AG09319 (cell line): ENCODE data around the gene OPTN.

Experiments
- DNase-seq: peaks from one replicate; pipeline ENCODE4 v3.0.0-alpha.2; 2010; ENCODE audit warnings: low read depth; ENCODE audit errors: extremely low read depth
- CTCF ChIP-seq: IDR thresholded peaks from 2 replicates; pipeline ENCODE4 v1.5.1; 2011; ENCODE audit warnings: low read depth, mild to moderate bottlenecking, inconsistent platforms, low read length, moderate library complexity

OPTN gene

DNA sequence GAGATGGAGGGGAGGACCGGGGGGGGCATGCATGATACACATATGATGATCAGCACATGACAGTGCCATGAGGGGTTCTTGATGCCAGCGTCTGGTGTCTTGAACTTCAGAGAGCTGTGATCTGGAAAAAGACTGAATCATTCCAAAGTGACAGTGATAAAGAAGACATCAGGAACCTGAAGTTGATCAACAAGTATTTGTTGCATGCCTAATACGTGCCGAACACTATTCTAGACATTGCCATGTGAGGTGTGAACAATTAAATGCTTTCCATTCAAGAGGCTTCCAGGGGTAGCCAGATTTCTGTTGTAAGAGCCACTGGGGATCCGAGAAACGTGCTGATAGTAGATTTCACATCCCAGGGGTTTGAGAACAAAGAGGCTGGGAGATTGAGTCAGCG lies 67.6 kb downstream of the OPTN start:
- DNase-seq: no peak
- TF ChIP-seq CTCF: no peak

GRCh38 chr10:13168781-13169180 lies 68.8 kb downstream of the OPTN start:
- no peak for DNase-seq
- no peak for TF ChIP-seq CTCF

GRCh38 chr10:13173616-13174015 lies 73.7 kb downstream of the OPTN start:
- no peak for TF ChIP-seq CTCF
- DNase-seq: no peak

GRCh38 chr10:13180788-13181187 lies 80.8 kb downstream of the OPTN start:
- no peak for DNase-seq
- TF ChIP-seq CTCF: no peak

DNA sequence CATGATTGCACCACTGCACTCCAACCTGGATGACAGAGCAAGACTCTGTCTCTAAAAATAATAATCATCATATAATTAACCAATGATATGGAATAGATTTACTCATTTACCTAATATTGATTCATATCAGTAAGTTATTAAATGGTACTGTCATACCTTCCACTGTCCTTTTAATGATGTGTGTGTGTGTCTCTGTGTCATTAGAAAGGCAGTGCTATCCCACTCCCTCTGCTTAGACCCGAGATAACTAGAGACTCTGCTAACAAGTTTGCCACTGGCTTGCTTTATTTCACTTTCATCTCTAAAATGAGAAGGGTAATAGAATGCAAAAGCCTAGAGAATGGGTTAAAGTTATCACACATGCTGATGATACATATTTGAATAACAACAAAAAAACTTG lies 82.5 kb downstream of the OPTN start:
- TF ChIP-seq CTCF: no peak
- no peak for DNase-seq

DNA sequence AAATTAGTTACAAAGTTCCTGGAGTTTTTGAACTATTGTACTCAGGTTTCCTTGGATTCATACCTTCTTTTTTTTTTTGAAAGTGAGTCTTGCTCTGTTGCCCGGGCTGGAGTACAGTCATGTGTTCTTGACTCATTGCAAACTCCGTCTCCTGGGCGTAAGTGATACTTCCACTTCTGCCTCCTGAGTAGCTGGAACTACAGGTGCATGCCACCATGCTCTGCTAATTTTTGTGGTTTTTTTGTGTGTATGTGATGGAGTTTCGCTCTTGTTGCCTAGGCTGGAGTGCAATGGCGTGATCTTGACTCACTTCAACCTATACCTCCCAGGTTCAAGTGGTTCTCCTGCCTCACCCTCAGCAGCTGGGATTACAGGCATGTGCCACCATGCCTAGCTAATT lies 83.7 kb downstream of the OPTN start:
- no peak for DNase-seq
- TF ChIP-seq CTCF: no peak

GRCh38 chr10:13184276-13184675 lies 84.3 kb downstream of the OPTN start:
- TF ChIP-seq CTCF: no peak

More at GRCh38 chr10:13184276-13184675, 84.3 kb downstream of the OPTN start:
- DNase-seq: no peak
